Stimulated activated CD4-positive, alpha-beta T cell treated with anti-CD3 and anti-CD28 coated beads, Interleukin-1b, Interleukin-23, amount 100 ng/mL, for 48 hours (primary cell): ENCODE results near the gene TESMIN.

ENCODE experiments used
- DNase-seq: peaks from one replicate; pipeline ENCODE4 v3.0.0-alpha.2; 2020

The TESMIN gene

GRCh38 chr11:68658097-68658496 is 93.2 kb downstream of the TESMIN start:
- DNase-seq = no peak
